ENCODE results near the gene LST1.
A peak's percentile ranks its signal among the peaks of the same experiment; 100 is the strongest.

Gene LST1

GRCh38 chr6:31543639-31544038 lies 42.4 kb upstream of the LST1 start:
- no peak for TF ChIP-seq CTCF (IDR thresholded peaks at IDR 0.05; ENCODE audit: insufficient read depth, low read length, missing control alignments)
- no peak for DNase-seq (ENCODE audit: low read depth, low spot score)
- ChIA-PET CTCF (interaction anchor here (0.7 to 38.4 kb wide), 3 partner anchors 44 to 60 kb away, joined by 3 to 1569 read pairs (median 3); partner anchors contain the start of genes LST1, LTB, NCR3 and TNF), POLR2A (no interaction called here)
- no peak overlapping the region for H3K4me3 ChIP-seq (ENCODE audit: low read depth, low read length)

- ChIA-PET POLR2A (no interaction called here), CTCF (interaction anchor here (0.7 to 38.4 kb wide), 4 partner anchors 13 to 66 kb away, joined by 3 to 1569 read pairs (median 10); partner anchors contain the start of genes LST1, LTB, NCR3 and TNF)
- no peak overlapping the region for H3K4me3 ChIP-seq (ENCODE audit: low read depth, low read length)
- no peak for DNase-seq (ENCODE audit: low read depth, low spot score)
- no peak for TF ChIP-seq CTCF (IDR thresholded peaks at IDR 0.05; ENCODE audit: insufficient read depth, low read length, missing control alignments)
Measured at GRCh38 chr6:31544676-31545075, 41.4 kb upstream of the LST1 start.

- CTCF ChIA-PET, result interaction anchor here (0.7 to 38.4 kb wide), 7 partner anchors 12 to 80 kb away, joined by 3 to 1569 read pairs (median 9); partner anchors contain the start of genes LST1, LTB, NCR3 and TNF
- TF ChIP-seq CTCF (IDR thresholded peaks at IDR 0.05; ENCODE audit: insufficient read depth, low read length, missing control alignments), result no peak
- no peak for DNase-seq (ENCODE audit: low read depth, low spot score)
- no peak overlapping the region for H3K4me3 ChIP-seq (ENCODE audit: low read depth, low read length)
- POLR2A ChIA-PET, result no interaction called here
Measured at GRCh38 chr6:31545291-31545690, 40.8 kb upstream of the LST1 start.

- peak; percentile 99 for TF ChIP-seq CTCF (IDR thresholded peaks at IDR 0.05; ENCODE audit: insufficient read depth, low read length, missing control alignments)
- peak; percentile 61 for DNase-seq (ENCODE audit: low read depth, low spot score)
- ChIA-PET POLR2A (interaction anchor here (0.5 to 1.2 kb wide), 4 partner anchors 19 to 283 kb away, joined by 3 to 4 read pairs (median 3); partner anchors contain the start of gene MICB), CTCF (interaction anchor here (0.5 to 38.4 kb wide), 24 partner anchors 9 to 406 kb away, joined by 3 to 1569 read pairs (median 4); partner anchors contain the start of genes GPANK1, LST1, LTB and MICB)
- H3K4me3 ChIP-seq (ENCODE audit: low read depth, low read length), result peak within 1 kb of the TSS; percentile 64
Measured at GRCh38 chr6:31546339-31546957, 39.6 kb upstream of the LST1 start, which contains the start of gene ATP6V1G2. ATP6V1G2 (minus strand) TSS chr6:31546608; CDS start chr6:31546559, 49 bp downstream.

- POLR2A ChIA-PET, result interaction anchor here (0.5 to 1.6 kb wide), 8 partner anchors 12 to 289 kb away, joined by 3 to 6 read pairs (median 4); partner anchors contain the start of gene HSPA1B
- CTCF ChIA-PET, result interaction anchor here (0.8 to 38.4 kb wide), 14 partner anchors 9 to 405 kb away, joined by 3 to 1569 read pairs (median 4); partner anchors contain the start of genes GPANK1, LST1, LTB and MICB
- peak within 1 kb of the TSS; percentile 64 for H3K4me3 ChIP-seq (ENCODE audit: low read depth, low read length)
- DNase-seq (ENCODE audit: low read depth, low spot score), result peak; percentile 85
- no peak for TF ChIP-seq CTCF (IDR thresholded peaks at IDR 0.05; ENCODE audit: insufficient read depth, low read length, missing control alignments)
Measured at GRCh38 chr6:31546958-31547726, 38.9 kb upstream of the LST1 start, which contains the start of gene NFKBIL1. NFKBIL1 (plus strand) TSS chr6:31547608; CDS start chr6:31547695, 87 bp downstream.
